Right ventricle myocardium superior (tissue), 1 donor: ENCODE results near the gene PARS2. TPM values are rescaled to one million over a fixed set of nuclear protein-coding genes. Genes with fewer than 3 reads are reported as not detected.

Experiments
- ATAC-seq: fragments of 200-7000 bp; cut with Tn5 transposase; one replicate; pipeline ENCODE4 v1.9.1; 2020; ENCODE audit warnings: mild to moderate bottlenecking; ENCODE audit not compliant: poor library complexity
- DNase-seq: peaks from one replicate; pipeline ENCODE4 v3.0.0-alpha.2; 2020
- intact Hi-C: fragments of 100-400 bp; cut with DNase I; formaldehyde crosslinking; loops from one replicate; pipeline ENCODE4 v1.11.2; 2022
- long read RNA-seq: library from polyadenylated mRNA; unstranded; transcript quantifications from one replicate; pipeline ENCODE4 v2.0.0, GENCODE V29; 2021
- total RNA-seq: library from RNA; stranded (reverse); fragmentation: NEBNext Ultra II Directional; extraction: Animal tissue kit (Norgen Biotek cat#: 25700); gene quantifications from one replicate; pipeline ENCODE4 v1.2.1, GENCODE V29; 2021
- donor health status: DM: no; HTN: yes; CAD: no; lungs with severe emphysema.

Gene PARS2
- total RNA-seq = 4.0 TPM
- long read RNA-seq, transcript PARS2-201 (2 exons, 2,347 nt) = major isoform, 21 of 24 reads
- long read RNA-seq, partial matches to known transcripts = 3 of 24 reads
- long read RNA-seq, other reads (novel, unspliced or antisense) = 0 of 24 reads

GRCh38 chr1:54764133-54764921 lies at the start of gene PARS2:
Gene PARS2 (minus strand): TSS chr1:54764523. CDS start chr1:54759161, 5,362 bp downstream.
- ATAC-seq (peak; percentile 98), DNase-seq (peak; percentile 97)
- intact Hi-C loops = no loop called here

- ATAC-seq (no peak), DNase-seq (no peak)
- intact Hi-C loops = loop anchor here (10.0 kb wide), 1 partner anchor 309 kb away; no protein-coding TSS in a partner anchor
Observed at GRCh38 chr1:54814126-54814498, 49.8 kb upstream of the PARS2 start.

GRCh38 chr1:54813485-54814125 lies 49.3 kb upstream of the PARS2 start:
- DNase-seq (no peak), ATAC-seq (no peak)
- intact Hi-C loops = loop anchor here (10.0 kb wide), 1 partner anchor 309 kb away; no protein-coding TSS in a partner anchor

GRCh38 chr1:54812801-54813484 lies 48.6 kb upstream of the PARS2 start:
- intact Hi-C loops = loop anchor here (10.0 kb wide), 1 partner anchor 308 kb away; no protein-coding TSS in a partner anchor
- no peak for ATAC-seq
- DNase-seq = no peak

GRCh38 chr1:54811739-54812655 lies 47.7 kb upstream of the PARS2 start:
- no peak for ATAC-seq
- no peak for DNase-seq
- intact Hi-C loops = loop anchor here (10.0 kb wide), 1 partner anchor 307 kb away; no protein-coding TSS in a partner anchor

GRCh38 chr1:54811066-54811465 lies 46.7 kb upstream of the PARS2 start:
- ATAC-seq = no peak
- DNase-seq = no peak
- intact Hi-C loops = loop anchor here (10.0 kb wide), 1 partner anchor 306 kb away; no protein-coding TSS in a partner anchor

GRCh38 chr1:54810153-54810942 lies 46.0 kb upstream of the PARS2 start:
- DNase-seq = peak; percentile 68
- intact Hi-C loops = loop anchor here (10.0 kb wide), 1 partner anchor 306 kb away; no protein-coding TSS in a partner anchor
- peak; percentile 92 for ATAC-seq

- no peak for ATAC-seq
- intact Hi-C loops = loop anchor here (10.0 kb wide), 1 partner anchor 305 kb away; no protein-coding TSS in a partner anchor
- no peak for DNase-seq
Observed at GRCh38 chr1:54809496-54810074, 45.3 kb upstream of the PARS2 start.

- DNase-seq = no peak
- ATAC-seq = no peak
- intact Hi-C loops = no loop called here
Observed at GRCh38 chr1:54808443-54809207, 44.3 kb upstream of the PARS2 start.

- DNase-seq (no peak), ATAC-seq (no peak)
- intact Hi-C loops = no loop called here
Observed at GRCh38 chr1:54807756-54808155, 43.4 kb upstream of the PARS2 start.

- ATAC-seq (peak; percentile 23), DNase-seq (no peak)
- intact Hi-C loops = no loop called here
Observed at GRCh38 chr1:54806931-54807611, 42.7 kb upstream of the PARS2 start.

GRCh38 chr1:54805981-54806381 lies 41.7 kb upstream of the PARS2 start:
- DNase-seq = no peak
- ATAC-seq = no peak
- intact Hi-C loops = no loop called here

GRCh38 chr1:54805466-54805865 lies 41.1 kb upstream of the PARS2 start:
- no peak for ATAC-seq
- DNase-seq = no peak
- intact Hi-C loops = no loop called here

- ATAC-seq = no peak
- intact Hi-C loops = no loop called here
- no peak for DNase-seq
Observed at GRCh38 chr1:54804471-54805132, 40.3 kb upstream of the PARS2 start.

- intact Hi-C loops = no loop called here
- DNase-seq = no peak
- no peak for ATAC-seq
Observed at GRCh38 chr1:54803761-54804470, 39.6 kb upstream of the PARS2 start.
